NCI-H345 treated with DMSO at 0.1 percent for 48 hours (cell line): ENCODE data around the gene OGFOD3.

Experiments
- DNase-seq: peaks from one replicate; lab custom pipeline; 2025; ENCODE audit not compliant: unreplicated experiment; lab: John Stamatoyannopoulos, UW

Gene OGFOD3

GRCh38 chr17:82446649-82447048, 28.3 kb upstream of the OGFOD3 start:
- no peak for DNase-seq

- DNase-seq: no peak
Observed at GRCh38 chr17:82446124-82446523, 27.7 kb upstream of the OGFOD3 start.

DNA sequence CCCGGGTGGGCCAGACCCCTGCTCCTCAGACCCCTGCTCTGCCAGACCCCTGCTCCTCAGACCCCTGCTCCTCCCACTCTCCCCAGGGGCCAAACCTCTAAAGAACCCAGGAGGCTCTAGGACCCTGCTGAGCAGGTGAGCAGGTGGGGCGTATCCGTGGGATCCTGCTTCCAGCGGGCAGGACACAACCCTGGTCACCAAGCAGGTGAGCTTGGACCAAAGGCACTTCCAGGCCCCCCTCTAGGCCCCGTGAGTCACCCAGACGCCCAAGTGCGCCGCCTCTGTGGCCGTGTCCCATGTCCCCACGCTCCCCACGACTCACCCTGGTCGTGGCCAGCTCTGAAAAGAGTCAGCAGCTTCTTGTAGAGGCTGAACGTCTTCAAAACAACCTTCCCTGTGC, 27.2 kb upstream of the OGFOD3 start:
- DNase-seq: no peak

GRCh38 chr17:82444941-82445521, 26.6 kb upstream of the OGFOD3 start:
- no peak for DNase-seq

- no peak for DNase-seq
Observed at GRCh38 chr17:82444284-82444893, 26.0 kb upstream of the OGFOD3 start.

DNA sequence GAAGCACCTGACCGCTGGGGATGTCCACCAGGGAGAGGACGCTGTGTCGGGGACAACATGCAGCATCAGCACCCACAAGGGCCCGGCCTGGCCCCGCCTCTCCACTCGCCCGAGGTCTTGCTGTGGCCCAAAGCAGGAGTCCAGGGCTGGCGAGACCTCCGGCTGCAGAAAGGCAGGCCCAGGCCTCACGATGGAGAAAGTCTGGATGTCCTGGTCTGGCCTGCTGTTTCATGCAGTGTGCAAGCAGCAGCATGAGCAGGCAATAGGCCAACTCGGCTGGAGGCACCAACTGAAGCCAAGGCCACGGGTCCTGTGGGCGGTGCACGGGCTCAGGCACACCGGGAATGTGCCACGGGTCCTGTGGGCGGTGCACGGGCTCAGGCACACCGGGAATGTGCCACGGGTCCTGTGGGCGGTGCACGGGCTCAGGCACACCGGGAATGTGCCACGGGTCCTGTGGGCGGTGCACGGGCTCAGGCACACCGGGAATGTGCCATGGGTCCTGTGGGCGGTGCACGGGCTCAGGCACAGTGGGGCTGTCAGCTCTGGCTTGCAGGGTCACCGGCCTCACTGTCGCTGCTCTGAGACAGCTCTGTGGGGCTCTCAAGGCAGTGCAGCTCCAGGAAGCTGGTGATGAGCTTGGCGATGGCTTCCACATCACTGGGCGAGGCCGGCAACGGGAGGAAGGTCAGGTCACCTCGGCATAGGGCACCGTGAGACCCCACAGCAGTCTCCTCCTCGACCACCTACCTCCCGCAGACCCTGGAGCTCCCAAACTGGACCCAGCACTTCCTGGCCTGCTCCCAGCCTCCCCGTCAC, 25.3 kb upstream of the OGFOD3 start:
- DNase-seq: no peak

DNA sequence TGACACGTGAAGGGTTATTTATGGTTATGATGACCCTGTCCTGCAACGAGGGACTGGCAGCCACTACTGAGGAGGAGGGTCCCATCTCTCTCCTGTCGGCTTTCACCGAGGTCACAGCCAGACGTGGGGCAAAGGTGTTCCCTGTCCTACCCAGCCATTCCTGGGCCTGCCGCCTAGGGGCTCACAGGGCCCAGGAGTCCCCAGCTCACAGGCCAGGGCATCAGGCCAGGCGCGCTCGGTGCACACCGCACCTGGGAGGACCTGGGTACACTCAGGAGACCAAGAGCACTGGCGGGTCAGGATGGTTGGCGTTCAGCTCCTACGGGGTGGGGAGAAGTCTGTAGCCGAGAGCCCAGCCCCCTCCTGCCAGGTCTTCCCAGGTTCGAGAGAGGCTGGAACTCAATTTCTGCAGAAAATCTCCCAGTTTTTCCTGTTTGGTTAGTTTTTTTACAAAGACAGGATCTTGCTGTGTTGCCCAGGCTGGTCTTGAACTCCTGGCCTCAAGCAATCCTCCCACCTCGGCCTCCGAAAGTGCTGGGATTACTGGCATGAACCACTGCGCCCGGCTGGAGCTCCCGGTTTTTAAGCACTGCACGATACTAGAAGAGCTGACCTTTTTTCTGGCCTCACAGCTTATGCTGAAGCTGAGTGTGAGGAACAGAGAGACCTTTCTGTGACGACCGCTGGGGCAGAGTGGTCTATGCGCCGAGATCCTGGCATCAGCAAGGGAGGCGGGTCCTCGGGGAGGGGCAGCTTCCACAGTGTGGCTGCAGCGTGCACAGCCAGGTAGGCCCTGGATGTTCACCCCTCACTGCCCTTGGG, 24.5 kb upstream of the OGFOD3 start:
- no peak for DNase-seq

DNA sequence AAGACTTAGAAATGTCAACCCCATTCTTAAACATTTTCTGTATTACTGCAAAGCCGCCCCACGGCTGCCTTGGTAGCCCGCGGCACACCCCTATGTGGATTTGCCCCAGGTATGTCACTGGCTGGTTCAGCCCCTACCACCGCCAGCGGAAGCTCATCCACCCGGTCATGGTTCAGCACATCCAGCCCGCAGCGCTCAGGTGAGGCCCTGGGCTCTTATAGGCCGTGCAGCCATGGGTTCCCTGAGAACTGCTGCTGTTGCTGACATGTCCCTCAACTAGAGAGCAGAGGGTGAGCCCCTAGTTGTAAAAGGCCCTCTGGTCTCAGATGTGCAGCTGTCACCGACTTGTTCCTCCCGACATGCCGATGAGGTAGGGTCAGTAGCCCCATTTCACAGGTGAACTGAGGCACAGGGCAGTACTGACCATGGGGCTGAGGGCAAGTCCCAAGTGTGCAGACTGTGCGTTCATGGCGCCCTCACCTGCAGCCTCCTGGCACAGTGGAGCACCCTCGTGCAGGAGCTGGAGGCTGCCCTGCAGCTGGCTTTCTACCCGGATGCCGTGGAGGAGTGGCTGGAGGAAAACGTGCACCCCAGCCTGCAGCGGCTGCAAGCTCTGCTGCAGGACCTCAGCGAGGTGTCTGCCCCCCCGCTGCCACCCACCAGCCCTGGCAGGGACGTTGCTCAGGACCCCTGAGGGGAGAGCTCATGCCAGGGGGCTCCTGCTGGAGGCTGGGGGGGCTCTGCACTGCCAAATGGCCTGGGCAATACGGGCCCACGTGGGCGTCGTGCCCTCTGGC, 23.5 kb upstream of the OGFOD3 start:
- DNase-seq: no peak

DNA sequence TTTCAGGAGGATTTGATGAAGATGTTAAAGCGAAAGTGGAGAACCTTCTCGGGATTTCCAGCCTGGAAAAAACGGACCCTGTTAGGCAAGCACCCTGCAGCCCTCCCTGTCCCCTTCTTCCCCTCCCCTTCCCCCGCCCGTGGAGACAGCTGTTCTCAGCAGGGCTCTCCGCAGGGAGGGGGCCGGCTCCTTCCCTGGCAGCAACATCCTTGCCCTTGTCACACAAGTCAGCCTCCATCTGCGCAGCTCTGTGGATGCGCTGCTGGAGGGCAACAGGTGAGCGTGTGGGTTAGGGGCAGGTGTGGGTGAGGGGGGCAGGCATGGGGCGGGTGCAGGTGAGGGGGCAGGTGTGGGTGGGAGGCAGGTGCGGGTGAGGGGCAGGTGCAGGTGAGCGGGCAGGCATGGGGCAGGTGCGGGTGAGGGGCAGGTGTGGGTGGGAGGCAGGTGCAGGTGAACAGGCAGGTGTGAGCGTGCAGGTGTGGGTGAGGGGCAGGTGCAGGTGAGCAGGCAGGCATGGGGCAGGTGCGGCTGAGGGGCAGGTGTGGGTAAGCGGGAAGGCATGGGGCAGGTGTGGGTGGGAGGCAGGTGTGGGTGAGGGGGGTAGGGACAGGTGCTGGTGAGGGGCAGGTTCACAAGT, 22.7 kb upstream of the OGFOD3 start:
- no peak for DNase-seq

DNA sequence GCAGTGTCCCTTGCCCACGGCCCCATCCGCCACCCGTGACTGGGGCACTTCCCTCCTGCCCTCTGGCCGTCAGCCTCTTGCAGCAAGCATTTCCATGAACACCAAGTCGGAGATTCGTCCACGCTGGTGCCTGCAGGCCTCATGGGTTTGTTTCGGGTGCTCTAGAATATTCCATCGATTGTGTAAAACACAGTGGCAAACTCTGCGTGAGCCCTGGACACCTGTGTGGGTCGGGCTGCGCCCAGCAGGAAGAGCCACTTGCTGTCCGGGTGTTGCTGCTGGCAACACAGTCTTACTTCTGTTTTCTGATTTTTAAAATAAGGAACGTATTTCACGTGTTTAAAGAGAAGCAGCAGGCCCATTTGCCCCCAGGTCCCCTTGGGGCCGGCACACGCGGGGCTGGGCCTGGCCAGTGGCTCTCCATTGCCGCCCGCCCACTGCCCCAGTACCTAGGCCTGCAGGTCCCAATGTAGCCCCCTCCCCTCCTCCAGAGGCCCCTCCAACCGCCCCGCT, 22.1 kb upstream of the OGFOD3 start:
- DNase-seq: no peak

- DNase-seq: no peak
Observed at GRCh38 chr17:82439829-82440365, 21.5 kb upstream of the OGFOD3 start.

GRCh38 chr17:82439194-82439828, 20.9 kb upstream of the OGFOD3 start:
- DNase-seq: no peak

GRCh38 chr17:82438401-82439193, 20.2 kb upstream of the OGFOD3 start:
- DNase-seq: no peak

GRCh38 chr17:82437325-82437668, 18.9 kb upstream of the OGFOD3 start:
- DNase-seq: no peak

DNA sequence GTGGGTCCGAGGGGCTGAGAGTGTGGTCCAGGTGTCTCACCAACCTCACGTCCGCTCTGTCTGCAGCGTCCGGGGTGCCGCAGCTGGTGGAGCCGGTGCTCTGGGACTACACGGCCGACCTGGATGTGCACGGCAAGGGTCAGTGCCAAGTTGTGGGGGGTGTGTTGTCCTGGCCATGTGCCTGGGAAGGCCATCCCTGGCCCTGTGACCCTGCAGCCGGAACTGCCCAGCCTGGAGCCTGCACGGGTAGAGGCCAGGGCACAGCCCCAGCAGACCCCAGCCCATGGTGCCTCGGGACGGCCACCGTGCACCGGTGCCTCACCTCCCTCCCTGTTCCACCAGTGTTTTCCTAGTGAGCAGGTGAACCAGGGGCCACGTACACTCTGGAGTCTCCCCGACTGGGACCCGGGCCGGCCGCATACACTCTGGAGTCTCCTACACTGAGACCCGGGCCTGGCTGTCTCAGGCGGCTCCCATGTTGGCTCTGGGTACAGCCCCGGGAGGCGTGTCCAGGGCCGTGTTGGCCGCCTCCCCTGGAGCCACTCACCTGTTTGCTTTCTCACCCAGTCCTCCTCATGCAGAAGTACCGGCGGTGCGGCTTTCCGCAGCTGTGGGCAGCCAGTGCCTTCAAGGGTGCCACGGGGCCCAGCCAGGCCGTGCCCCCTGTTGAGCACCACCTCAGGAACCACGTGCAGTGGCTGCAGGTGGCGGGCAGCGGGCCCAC, 18.4 kb upstream of the OGFOD3 start:
- no peak for DNase-seq

DNA sequence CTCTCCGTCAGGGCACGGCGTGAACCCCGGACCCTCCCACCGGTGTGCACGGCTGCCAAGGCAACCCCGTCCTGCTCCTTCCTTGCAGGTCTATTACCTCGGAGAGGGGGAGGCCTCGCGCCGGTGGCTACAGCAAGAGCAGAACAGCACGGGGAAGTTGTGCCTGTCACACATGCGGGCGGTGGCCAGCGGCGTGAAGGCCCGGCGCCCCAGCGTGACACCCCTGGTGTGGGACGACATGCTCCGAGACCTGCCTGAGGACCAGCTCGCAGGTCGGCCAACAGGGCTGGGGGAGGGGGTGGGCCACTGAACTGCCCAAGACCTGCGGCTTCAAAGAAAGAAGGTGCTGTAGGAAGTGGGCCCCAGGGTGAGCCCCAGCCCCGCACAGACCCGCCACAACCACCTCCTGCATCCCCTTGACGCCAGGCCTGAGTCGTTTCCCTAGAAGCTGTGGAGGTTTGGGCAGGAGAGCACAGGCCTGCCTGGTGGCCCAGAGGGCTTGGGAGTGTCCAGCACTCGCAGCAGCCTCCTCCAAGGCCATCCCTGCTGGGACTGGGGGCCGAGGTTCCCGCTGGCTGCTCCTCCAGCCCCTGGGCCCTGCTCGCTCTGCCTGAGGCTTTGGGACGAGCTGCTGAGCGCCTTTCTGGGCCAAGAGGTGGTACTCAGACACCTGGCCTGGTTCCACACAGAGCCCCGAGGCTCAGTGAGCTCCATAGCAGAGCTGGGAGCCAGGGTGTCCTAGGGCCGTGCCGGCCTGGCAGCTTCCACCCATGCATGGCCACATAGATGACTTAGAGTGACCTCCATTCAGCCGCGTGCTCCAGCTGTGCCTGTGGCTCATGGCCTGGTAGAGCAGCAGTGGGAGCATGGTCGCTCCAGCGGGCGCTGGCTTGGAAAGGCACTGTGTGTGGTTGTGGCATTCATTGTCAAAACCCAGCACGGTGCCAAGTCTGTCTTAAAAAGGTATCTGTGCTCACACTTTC, 17.5 kb upstream of the OGFOD3 start:
- no peak for DNase-seq

DNA sequence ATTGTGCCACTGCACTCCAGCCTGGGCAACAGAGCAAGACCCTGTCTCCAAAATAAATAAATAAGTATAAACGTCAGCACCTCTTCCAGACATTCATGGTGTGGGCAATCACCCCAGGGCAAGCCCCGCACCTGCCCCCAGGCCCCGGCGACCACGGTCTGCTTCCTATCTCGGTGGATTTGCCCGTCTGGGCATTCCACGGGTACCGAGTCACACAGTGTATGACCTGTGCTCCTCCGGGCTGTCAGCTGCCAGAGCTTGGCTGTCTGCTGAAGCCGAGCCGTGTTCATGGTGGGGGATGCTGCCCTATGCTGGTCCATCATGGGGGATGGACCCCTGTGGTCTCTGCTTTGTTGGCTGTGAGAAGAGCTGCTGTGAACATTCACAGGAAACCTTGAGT, 16.7 kb upstream of the OGFOD3 start:
- DNase-seq: no peak
